ENCODE data around the gene TLL2.

- TF ChIP-seq GATA2 (IDR thresholded peaks at IDR 0.05; ENCODE audit: low read depth, low read length) (no peak), GATA3 (IDR thresholded peaks at IDR 0.05; ENCODE audit: low read depth, low read length) (no peak)
Measured at GRCh38 chr10:96369890-96370583, 143.7 kb downstream of the TLL2 start.

Data from SH-SY5Y (cell line).